ENCODE results near the gene CDC25B. TPM values are rescaled to one million over a fixed set of nuclear protein-coding genes. Genes with fewer than 3 reads are reported as not detected.

CDC25B gene
- total RNA-seq, 1 experiment from 2014 or later, result 223 TPM

DNA sequence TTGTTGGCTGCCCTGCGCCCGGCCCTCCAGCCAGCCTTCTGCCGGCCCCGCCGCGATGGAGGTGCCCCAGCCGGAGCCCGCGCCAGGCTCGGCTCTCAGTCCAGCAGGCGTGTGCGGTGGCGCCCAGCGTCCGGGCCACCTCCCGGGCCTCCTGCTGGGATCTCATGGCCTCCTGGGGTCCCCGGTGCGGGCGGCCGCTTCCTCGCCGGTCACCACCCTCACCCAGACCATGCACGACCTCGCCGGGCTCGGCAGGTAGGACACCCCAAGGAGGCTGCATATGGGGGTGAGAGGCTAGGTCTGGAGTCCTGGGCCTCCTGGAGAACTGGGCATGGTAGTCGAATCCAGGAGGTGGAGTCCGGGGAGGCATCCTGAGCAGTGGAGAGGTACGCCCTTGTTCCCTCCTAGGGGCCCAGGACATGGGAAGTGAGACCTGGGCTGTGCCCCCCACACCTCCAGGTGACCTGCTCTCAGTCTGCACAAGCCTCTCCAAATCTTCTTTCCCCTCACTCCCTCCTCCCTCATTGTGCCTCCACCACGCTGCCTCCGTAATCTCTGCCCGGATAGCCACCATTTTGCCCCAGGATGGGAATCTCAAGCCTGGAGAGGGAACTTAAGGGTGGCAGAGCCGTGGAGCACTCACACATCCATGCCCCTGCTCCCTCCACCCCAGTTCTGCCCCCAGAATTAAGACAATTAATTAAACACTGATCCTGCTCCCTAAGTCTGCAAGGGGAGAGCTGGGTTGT, 541 bp downstream of the CDC25B start:
- no TSS peak for BruUV-seq (replicated peaks)

More for the DNA sequence above, 541 bp downstream of the CDC25B start:
- Histone ChIP-seq H3K36me3 (ENCODE audit: control insufficient read depth in 1 of 2, insufficient read depth in 2 of 2, low read length in 2 of 2) (peaks cover 18 to 37% of the 10 kb centered on the region in 2 experiments; a peak in 3 of 4 replicates), H2AFZ (ENCODE audit: low read depth, low read length, poor library complexity, severe bottlenecking) (no peak overlapping the region), H4K20me1 (ENCODE audit: insufficient read depth) (no peaks in the 10 kb centered on the region), H3K9me2 (ENCODE audit: insufficient read depth) (no peaks in the 10 kb centered on the region), H3K4me2 (ENCODE audit: low read length) (peak overlapping the region; percentile 94), H3K4me1 (ENCODE audit: control insufficient read depth in 1 of 2, insufficient read depth in 2 of 2, low read length in 2 of 2) (peaks cover 25 to 57% of the 10 kb centered on the region in 2 experiments), H3K79me2 (ENCODE audit: insufficient read depth, low read length) (peaks cover 53% of the 10 kb centered on the region), H3K9ac (ENCODE audit: low read length) (peak overlapping the region; percentile 95), H3K27ac (ENCODE audit: low read depth, low read length) (peak overlapping the region; percentile 97), H3K9me3 (ENCODE audit: control insufficient read depth in 1 of 2, insufficient read depth in 1 of 2, low read depth in 1 of 2, low read length in 2 of 2) (no peaks in the 10 kb centered on the region), H3K4me3 (replicated peaks in 1 of 2; ENCODE audit: low read depth in 1 of 2, low read length in 2 of 2) (peak overlapping the region; percentile 66 to 80), H3K27me3 (ENCODE audit: insufficient read depth, low read length) (no peaks in the 10 kb centered on the region)
- ChIA-PET POLR2A (interaction anchor here (1.1 to 2.5 kb wide), 3 partner anchors 16 to 24 kb away, joined by 5 to 14 read pairs (median 12); partner anchors contain the start of gene AP5S1), RAD21 (ENCODE audit: low non-redundant PET in 1 of 2, low total read pairs in 2 of 2, uncharacterized antibody in 2 of 2, unreplicated experiment in 2 of 2) (interaction anchor here in 1 of 2 experiments (0.6 to 0.8 kb wide), 2 partner anchors 15 to 22 kb away, joined by 3 read pairs; no protein-coding TSS in a partner anchor), CTCF (interaction anchor here (0.7 to 1.9 kb wide), 6 partner anchors 8 to 58 kb away, joined by 3 to 9 read pairs (median 4); partner anchors contain the start of gene CENPB)
- peak; percentile 13 for ATAC-seq
- intact Hi-C loops (cut with micrococcal nuclease), result no loop called here
- no peak for DNase-seq (ENCODE audit: low read depth, low spot score)
- TF ChIP-seq REST (IDR thresholded peaks at IDR 0.05; ENCODE audit: low read depth) (no peak), ZFX (IDR thresholded peaks at IDR 0.05) (peak; percentile 26; the same call in 1 of the 2 replicates), EGR1 (IDR thresholded peaks at IDR 0.05; ENCODE audit: low read depth) (no peak)

Measured in HCT116 (cell line).